ENCODE results near the gene DAP3. TPM values are rescaled to one million over a fixed set of nuclear protein-coding genes. Genes with fewer than 3 reads are reported as not detected.
A peak's percentile ranks its signal among the peaks of the same experiment; 100 is the strongest.
"Not testable (repeated sequence)": the region's sequence is repeated elsewhere in the genome, so short reads cannot be mapped to it uniquely, and the experiment has no call there.

DAP3 gene
- total and polyA plus RNA-seq, 2 donors (not counting 1 experiment from before 2014, with no cell fraction given) = 54.2 to 103 TPM

GRCh38 chr1:155741908-155742307 is 53.0 kb downstream of the DAP3 start:
- H3K9me3 ChIP-seq (ENCODE audit: control insufficient read depth, insufficient read depth, low read depth, low read length) = no peaks in the 10 kb centered on the region
- H3K36me3 ChIP-seq (ENCODE audit: control insufficient read depth, insufficient read depth, low read length) = no peaks in the 10 kb centered on the region
- H3K79me2 ChIP-seq (ENCODE audit: control insufficient read depth, insufficient read depth, low read length) = no peaks in the 10 kb centered on the region
- no peak for TF ChIP-seq EZH2 (IDR thresholded peaks at IDR 0.05; ENCODE audit: low read length, missing control alignments)
- TF ChIP-seq CTCF (conservative IDR thresholded peaks at IDR 0.05 in 1 of 2, IDR thresholded peaks at IDR 0.05 in 1 of 2; ENCODE audit: low read depth in 1 of 2, low read length in 2 of 2) = no peak
- H4K20me1 ChIP-seq (ENCODE audit: control insufficient read depth, extremely low read depth, insufficient read depth, low read length) = no peaks in the 10 kb centered on the region
- H3K4me3 ChIP-seq (replicated peaks in 1 of 4; ENCODE audit: control extremely low read depth in 1 of 4, insufficient read depth in 1 of 4, low read depth in 3 of 4, low read length in 4 of 4) = no peak overlapping the region
- H3K9ac ChIP-seq (ENCODE audit: insufficient read depth, low read length) = no peak overlapping the region
- no peaks in the 10 kb centered on the region for H3K27me3 ChIP-seq (ENCODE audit: control insufficient read depth, insufficient read depth, low read length)
- no peaks in the 10 kb centered on the region for H3K4me1 ChIP-seq (ENCODE audit: control insufficient read depth, extremely low read depth, insufficient read depth, low read length)
- H3K4me2 ChIP-seq (ENCODE audit: extremely low read depth, insufficient read depth, low read length) = no peak overlapping the region
- H2AFZ ChIP-seq (ENCODE audit: low read length) = no peak overlapping the region
- DNase-seq (ENCODE audit: low read depth in 2 of 2) = no peak
- H3K27ac ChIP-seq (ENCODE audit: insufficient read depth, low read length) = no peak overlapping the region

DNA sequence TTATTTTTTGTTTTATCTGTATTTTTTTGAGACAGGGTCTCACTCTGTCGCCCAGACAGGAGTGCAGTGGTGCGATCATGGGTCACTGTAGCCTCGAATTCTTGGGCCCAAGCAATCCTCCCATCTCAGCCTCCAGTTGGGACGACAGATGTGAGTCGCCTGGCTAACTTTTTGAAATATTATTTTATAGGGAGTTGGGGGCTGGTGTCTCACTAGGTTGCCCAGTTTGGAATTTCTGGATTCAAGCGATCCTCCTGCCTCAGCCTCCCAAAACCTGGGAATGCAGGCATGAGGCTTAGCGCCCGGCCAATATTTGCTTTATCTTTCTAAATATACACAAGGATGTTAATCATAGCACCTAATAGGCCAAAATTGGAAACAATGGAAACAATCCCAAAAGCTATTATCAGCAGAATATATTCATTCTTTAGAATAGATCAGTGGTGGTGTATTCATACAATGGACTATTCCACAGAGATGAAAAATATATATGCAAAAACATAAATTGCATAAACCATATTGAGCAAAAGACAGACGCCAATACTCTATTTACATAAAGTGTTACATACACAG is 55.9 kb downstream of the DAP3 start:
- H3K9ac ChIP-seq (ENCODE audit: insufficient read depth, low read length) = peak overlapping the region; percentile 64
- peaks cover 4% of the 10 kb centered on the region for H3K4me1 ChIP-seq (ENCODE audit: control insufficient read depth, extremely low read depth, insufficient read depth, low read length)
- H3K4me3 ChIP-seq (replicated peaks in 1 of 4; ENCODE audit: control extremely low read depth in 1 of 4, insufficient read depth in 1 of 4, low read depth in 3 of 4, low read length in 4 of 4) = peak overlapping the region; percentile 68 to 92 (median 76)
- H3K27ac ChIP-seq (ENCODE audit: insufficient read depth, low read length) = peak overlapping the region; percentile 69
- H4K20me1 ChIP-seq (ENCODE audit: control insufficient read depth, extremely low read depth, insufficient read depth, low read length) = no peaks in the 10 kb centered on the region
- TF ChIP-seq CTCF (conservative IDR thresholded peaks at IDR 0.05 in 1 of 2, IDR thresholded peaks at IDR 0.05 in 1 of 2; ENCODE audit: low read depth in 1 of 2, low read length in 2 of 2) (no peak), EZH2 (IDR thresholded peaks at IDR 0.05; ENCODE audit: low read length, missing control alignments) (no peak)
- H3K9me3 ChIP-seq (ENCODE audit: control insufficient read depth, insufficient read depth, low read depth, low read length) = no peaks in the 10 kb centered on the region
- peak overlapping the region; percentile 90 for H2AFZ ChIP-seq (ENCODE audit: low read length)
- peak overlapping the region; percentile 67 for H3K4me2 ChIP-seq (ENCODE audit: extremely low read depth, insufficient read depth, low read length)
- no peaks in the 10 kb centered on the region for H3K36me3 ChIP-seq (ENCODE audit: control insufficient read depth, insufficient read depth, low read length)
- no peaks in the 10 kb centered on the region for H3K79me2 ChIP-seq (ENCODE audit: control insufficient read depth, insufficient read depth, low read length)
- H3K27me3 ChIP-seq (ENCODE audit: control insufficient read depth, insufficient read depth, low read length) = no peaks in the 10 kb centered on the region
- DNase-seq (ENCODE audit: low read depth in 2 of 2) = no peak

DNA sequence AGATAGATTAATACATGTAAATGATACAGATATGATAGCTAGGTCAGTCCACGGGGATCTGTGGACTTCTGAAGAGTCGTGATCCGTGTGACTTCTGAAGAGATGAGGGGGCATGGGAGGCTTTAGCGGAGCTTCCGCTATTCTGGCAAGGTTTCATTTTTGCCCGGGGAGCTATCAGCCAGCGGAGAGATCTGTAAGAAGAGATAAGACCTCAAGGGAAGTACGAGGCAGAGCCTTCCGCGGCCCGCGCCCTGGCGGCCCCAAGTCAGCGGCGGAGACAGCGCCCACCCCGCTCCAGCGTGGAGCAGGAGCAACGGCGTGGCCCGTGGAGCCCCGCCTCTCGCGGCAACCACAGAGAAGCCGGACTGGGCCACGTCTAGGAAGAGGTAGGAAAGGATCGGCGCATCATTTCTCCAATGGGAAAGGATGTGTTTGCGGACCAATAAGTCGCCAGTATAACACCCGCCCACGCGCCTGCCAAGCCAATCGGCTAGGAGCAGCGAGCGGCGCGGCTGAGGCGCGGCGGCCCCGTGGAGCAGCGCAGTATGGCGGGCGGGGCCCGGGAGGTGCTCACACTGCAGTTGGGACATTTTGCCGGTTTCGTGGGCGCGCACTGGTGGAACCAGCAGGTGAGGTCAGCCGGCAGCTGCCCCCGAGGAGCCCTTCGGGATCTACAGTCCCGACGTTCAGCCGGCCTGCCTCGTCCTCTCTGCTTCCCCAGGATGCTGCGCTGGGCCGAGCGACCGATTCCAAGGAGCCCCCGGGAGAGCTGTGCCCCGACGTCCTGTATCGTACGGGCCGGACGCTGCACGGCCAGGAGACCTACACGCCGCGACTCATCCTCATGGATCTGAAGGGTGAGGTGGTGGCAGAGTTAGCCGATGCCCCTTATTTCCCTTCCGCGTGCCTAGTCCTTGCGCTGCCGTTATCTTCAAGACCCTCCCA is 56.7 kb downstream of the DAP3 start:
- Histone ChIP-seq H3K4me2 (ENCODE audit: extremely low read depth, insufficient read depth, low read length) (peak overlapping the region; percentile 67), H3K4me3 (replicated peaks in 1 of 4; ENCODE audit: control extremely low read depth in 1 of 4, insufficient read depth in 1 of 4, low read depth in 3 of 4, low read length in 4 of 4) (peak overlapping the region; percentile 68 to 92 (median 76)), H3K9ac (ENCODE audit: insufficient read depth, low read length) (peak overlapping the region; percentile 64), H3K27ac (ENCODE audit: insufficient read depth, low read length) (peak overlapping the region; percentile 69), H2AFZ (ENCODE audit: low read length) (peak overlapping the region; percentile 90)
- H3K9me3 ChIP-seq (ENCODE audit: control insufficient read depth, insufficient read depth, low read depth, low read length); H3K79me2 ChIP-seq (ENCODE audit: control insufficient read depth, insufficient read depth, low read length); H3K36me3 ChIP-seq (ENCODE audit: control insufficient read depth, insufficient read depth, low read length); H4K20me1 ChIP-seq (ENCODE audit: control insufficient read depth, extremely low read depth, insufficient read depth, low read length); H3K27me3 ChIP-seq (ENCODE audit: control insufficient read depth, insufficient read depth, low read length); H3K4me1 ChIP-seq (ENCODE audit: control insufficient read depth, extremely low read depth, insufficient read depth, low read length): not testable (repeated sequence)
- DNase-seq (ENCODE audit: low read depth in 2 of 2) = peak; percentile 97 to 99

- H3K4me3 ChIP-seq (replicated peaks in 1 of 4; ENCODE audit: control extremely low read depth in 1 of 4, insufficient read depth in 1 of 4, low read depth in 3 of 4, low read length in 4 of 4); H3K9ac ChIP-seq (ENCODE audit: insufficient read depth, low read length); H3K4me1 ChIP-seq (ENCODE audit: control insufficient read depth, extremely low read depth, insufficient read depth, low read length); H3K4me2 ChIP-seq (ENCODE audit: extremely low read depth, insufficient read depth, low read length); H3K79me2 ChIP-seq (ENCODE audit: control insufficient read depth, insufficient read depth, low read length); H3K9me3 ChIP-seq (ENCODE audit: control insufficient read depth, insufficient read depth, low read depth, low read length); H3K27me3 ChIP-seq (ENCODE audit: control insufficient read depth, insufficient read depth, low read length); H2AFZ ChIP-seq (ENCODE audit: low read length); DNase-seq (ENCODE audit: low read depth in 2 of 2); H4K20me1 ChIP-seq (ENCODE audit: control insufficient read depth, extremely low read depth, insufficient read depth, low read length); H3K36me3 ChIP-seq (ENCODE audit: control insufficient read depth, insufficient read depth, low read length); H3K27ac ChIP-seq (ENCODE audit: insufficient read depth, low read length): not testable (repeated sequence)
Observed at GRCh38 chr1:155747586-155747985, 58.7 kb downstream of the DAP3 start.

GRCh38 chr1:155748141-155748540 is 59.2 kb downstream of the DAP3 start:
- not testable (repeated sequence) for H3K27ac ChIP-seq (ENCODE audit: insufficient read depth, low read length)

More at GRCh38 chr1:155748141-155748540, 59.2 kb downstream of the DAP3 start:
- H3K9me3 ChIP-seq (ENCODE audit: control insufficient read depth, insufficient read depth, low read depth, low read length); H3K4me2 ChIP-seq (ENCODE audit: extremely low read depth, insufficient read depth, low read length); DNase-seq (ENCODE audit: low read depth in 2 of 2); H3K27me3 ChIP-seq (ENCODE audit: control insufficient read depth, insufficient read depth, low read length); H3K4me1 ChIP-seq (ENCODE audit: control insufficient read depth, extremely low read depth, insufficient read depth, low read length); H3K36me3 ChIP-seq (ENCODE audit: control insufficient read depth, insufficient read depth, low read length); H3K9ac ChIP-seq (ENCODE audit: insufficient read depth, low read length); H3K79me2 ChIP-seq (ENCODE audit: control insufficient read depth, insufficient read depth, low read length); H3K4me3 ChIP-seq (replicated peaks in 1 of 4; ENCODE audit: control extremely low read depth in 1 of 4, insufficient read depth in 1 of 4, low read depth in 3 of 4, low read length in 4 of 4); H4K20me1 ChIP-seq (ENCODE audit: control insufficient read depth, extremely low read depth, insufficient read depth, low read length); H2AFZ ChIP-seq (ENCODE audit: low read length): not testable (repeated sequence)
